ENCODE data around the gene JAK1.

DNA sequence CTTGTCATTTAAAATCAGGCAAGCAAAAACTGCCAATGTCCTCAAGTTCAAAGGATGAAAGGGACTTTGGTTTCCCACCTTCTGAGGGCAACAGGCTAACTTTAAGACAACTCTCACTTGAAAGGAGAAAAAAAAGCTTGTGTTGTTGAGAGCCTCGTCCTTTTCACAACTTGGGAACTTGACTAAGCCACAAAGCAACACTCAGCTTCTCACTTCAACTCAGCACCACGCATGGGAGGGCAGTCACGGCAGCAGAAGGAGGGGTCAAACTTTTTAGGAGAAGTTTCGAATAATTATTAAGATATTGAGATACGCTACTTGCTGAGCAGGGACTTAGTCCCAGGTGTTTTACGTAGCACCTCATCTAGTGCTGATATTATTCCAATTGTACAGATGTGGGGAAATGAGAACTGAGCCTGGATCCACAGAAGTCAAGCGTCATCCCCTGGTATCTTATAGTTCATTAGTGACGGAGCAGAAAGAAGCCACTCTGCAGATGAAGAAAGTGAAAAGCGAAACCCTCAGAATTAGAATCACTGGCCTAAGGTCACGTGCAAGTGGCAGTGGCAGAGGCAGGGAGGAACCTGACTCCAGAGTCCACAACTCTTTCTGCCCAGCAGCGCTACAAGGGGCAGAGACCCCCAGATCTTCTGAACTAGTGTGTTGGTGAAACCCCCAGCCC is 83.6 kb downstream of the JAK1 start:
- TF ChIP-seq, protein P1, sequence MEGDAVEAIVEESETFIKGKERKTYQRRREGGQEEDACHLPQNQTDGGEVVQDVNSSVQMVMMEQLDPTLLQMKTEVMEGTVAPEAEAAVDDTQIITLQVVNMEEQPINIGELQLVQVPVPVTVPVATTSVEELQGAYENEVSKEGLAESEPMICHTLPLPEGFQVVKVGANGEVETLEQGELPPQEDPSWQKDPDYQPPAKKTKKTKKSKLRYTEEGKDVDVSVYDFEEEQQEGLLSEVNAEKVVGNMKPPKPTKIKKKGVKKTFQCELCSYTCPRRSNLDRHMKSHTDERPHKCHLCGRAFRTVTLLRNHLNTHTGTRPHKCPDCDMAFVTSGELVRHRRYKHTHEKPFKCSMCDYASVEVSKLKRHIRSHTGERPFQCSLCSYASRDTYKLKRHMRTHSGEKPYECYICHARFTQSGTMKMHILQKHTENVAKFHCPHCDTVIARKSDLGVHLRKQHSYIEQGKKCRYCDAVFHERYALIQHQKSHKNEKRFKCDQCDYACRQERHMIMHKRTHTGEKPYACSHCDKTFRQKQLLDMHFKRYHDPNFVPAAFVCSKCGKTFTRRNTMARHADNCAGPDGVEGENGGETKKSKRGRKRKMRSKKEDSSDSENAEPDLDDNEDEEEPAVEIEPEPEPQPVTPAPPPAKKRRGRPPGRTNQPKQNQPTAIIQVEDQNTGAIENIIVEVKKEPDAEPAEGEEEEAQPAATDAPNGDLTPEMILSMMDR (IDR thresholded peaks at IDR 0.05): no peak
- TF ChIP-seq EP300 (IDR thresholded peaks at IDR 0.05) (no peak), POLR2AphosphoS5 (IDR thresholded peaks at IDR 0.05) (no peak), POLR2A (IDR thresholded peaks at IDR 0.05) (no peak)

All from sigmoid colon (tissue), 4 donors.